AML-193 (cell line): Measurements from ENCODE around the gene SLC1A3.
A peak's percentile ranks its signal among the peaks of the same experiment; 100 is the strongest.

Experiments used
- DNase-seq, 2 experiments: peaks; one replicate each; lab custom pipeline; 2025; lab: John Stamatoyannopoulos, UW

Gene SLC1A3

GRCh38 chr5:36599986-36600779, 6.2 kb upstream of the SLC1A3 start:
- DNase-seq: no peak

DNA sequence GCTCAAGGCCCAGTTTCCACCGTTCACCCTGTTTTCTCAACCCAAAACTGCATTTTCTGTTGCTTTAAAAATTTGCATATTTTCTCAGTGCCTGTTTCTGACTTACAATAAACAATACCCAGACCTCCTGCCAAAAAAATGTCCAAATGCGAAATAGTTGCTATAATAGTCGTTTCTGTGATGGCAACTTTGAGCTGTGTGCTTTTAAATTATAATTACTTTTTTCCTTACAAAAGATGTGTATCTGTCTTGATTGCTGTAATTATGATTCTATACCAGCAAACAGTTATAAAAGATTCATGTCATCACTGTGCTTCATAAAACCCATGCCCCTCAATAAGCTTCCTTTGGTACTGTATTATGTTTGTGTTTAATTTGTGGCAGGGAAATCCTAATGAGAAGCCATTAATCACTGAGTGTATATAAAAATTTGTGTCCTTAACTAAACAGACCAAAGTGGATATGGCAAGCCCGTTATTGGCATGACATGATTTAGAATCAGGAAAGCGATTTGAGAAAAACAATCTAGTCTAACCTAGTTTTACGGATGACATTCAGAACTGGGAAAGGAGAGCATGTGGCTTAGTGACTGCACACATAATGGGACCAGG, 5.4 kb upstream of the SLC1A3 start:
- DNase-seq: no peak

- DNase-seq: peak; percentile 28
Measured at GRCh38 chr5:36602704-36603321, 3.6 kb upstream of the SLC1A3 start.

GRCh38 chr5:36605241-36605640, 1.2 kb upstream of the SLC1A3 start:
- no peak for DNase-seq

GRCh38 chr5:36606036-36606427, 374 bp upstream of the SLC1A3 start:
- peak in 1 of 2 experiments; percentile 19 for DNase-seq

GRCh38 chr5:36607114-36607571, 737 bp downstream of the SLC1A3 start:
- no peak for DNase-seq

GRCh38 chr5:36607838-36608783, 1.7 kb downstream of the SLC1A3 start:
- DNase-seq: no peak

- no peak for DNase-seq
Measured at GRCh38 chr5:36610621-36611020, 4.2 kb downstream of the SLC1A3 start.

DNA sequence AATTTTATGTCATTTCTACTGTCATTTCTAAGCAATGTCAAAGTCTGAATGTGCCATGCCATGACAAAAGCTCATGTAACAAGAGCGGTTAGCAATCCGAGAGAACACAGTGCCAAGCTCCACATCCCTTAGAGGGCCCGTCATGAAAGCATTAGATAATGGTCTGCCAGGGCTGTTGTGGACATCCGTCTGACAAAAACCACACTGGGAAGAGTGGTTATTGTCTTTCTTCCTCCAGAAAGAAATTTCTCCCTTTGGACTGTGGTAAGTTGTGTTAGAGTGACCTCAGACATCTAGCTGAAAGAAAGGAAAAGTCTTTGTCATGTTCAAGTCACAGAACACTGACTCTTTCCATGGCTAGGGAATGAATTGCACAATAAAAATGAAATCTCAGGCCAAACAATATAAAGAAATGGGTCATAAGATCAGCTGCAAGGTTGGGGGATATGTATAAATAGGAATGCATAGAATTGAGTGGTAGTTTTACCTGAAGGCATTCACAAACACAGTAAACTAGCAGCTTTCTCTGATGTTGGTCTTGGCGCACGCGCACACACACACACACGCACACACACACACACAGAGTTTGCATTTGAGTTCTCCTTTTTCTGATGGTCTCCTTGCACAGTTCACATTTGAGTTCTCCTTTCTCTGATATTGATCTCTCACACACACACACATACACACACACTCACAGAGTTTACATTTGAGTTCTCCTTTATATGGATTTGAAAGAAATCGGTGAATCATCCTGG, 5.3 kb downstream of the SLC1A3 start:
- no peak for DNase-seq

DNA sequence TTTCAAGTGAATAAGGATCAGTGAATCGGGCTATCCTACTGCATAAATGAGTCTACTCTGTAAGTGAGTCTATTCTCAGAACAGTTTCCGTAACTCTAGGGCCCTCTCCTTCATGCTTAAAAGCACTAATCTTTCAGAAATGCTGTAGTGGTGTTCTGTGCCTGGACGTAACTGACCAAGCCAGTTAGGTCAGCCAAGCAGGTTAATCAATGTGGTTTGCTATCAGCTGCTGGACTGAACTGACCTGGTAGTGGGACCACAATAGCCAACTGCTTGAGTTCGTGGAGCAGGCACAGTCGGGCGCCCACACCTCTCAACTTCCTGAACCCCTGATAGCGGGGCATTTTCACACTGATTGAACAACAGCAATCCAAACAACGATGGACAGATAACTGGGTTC, 6.8 kb downstream of the SLC1A3 start:
- no peak for DNase-seq

- DNase-seq: no peak
Measured at GRCh38 chr5:36613771-36614656, 7.6 kb downstream of the SLC1A3 start.

DNA sequence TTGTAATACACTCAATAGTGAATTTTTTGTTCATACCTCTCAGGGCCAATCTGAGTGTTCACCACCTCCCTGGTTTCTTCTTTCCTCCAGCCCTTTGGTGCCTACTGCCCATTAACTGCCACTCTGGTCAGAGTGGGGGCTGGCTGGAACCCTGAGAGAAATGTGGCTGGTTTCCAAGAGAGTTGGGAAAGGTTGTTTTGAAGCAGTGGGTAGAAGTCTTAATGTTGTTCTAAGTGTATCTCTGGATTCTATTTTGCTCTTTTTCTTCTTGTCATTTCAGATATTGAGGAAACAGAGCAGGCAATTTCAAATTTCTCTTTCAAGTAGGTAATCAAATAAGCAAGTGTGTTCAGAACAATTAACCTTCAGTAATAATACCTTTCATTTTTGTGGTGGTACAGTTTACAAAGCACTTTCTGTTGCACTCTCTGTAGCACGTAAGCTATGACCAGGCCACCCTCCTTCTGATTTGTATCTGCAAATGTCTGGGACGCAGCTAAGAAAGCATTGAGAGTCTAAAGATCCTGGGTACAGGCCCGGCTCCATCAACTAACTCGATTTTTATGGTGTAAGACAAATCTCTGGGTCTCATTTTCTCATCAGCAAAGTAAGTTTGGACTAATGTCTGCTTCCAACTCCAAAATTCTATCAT, 8.4 kb downstream of the SLC1A3 start:
- no peak for DNase-seq

DNA sequence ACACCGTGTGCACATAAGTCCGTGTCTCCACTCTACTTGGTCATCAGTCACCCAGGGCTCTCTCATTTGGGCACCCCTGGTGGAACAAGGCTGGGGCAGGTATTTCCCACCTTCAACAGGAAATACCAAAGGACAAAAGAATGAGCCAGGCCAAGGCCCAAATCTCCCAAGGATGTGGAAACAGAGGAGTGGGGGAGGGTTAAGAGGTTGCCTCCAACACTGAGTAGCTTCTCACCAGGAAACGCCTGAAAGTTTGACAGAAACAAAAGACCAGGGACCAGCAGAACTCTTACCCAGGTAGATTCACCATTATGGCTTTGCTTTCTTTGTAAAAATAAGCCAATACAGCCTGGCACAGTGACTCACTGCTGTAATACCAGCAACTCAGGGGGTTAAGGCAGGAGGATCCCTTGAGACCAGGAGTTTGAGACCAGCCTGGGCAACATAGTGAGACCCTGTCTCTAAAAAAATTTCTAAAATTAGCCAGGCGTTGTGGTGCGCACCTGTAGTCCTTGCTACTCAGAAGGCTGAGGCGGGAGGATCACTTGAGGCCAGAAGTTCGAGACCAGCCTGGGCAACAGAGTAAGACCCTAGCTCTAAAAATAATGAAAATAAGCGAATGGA, 12.7 kb downstream of the SLC1A3 start:
- no peak for DNase-seq

DNA sequence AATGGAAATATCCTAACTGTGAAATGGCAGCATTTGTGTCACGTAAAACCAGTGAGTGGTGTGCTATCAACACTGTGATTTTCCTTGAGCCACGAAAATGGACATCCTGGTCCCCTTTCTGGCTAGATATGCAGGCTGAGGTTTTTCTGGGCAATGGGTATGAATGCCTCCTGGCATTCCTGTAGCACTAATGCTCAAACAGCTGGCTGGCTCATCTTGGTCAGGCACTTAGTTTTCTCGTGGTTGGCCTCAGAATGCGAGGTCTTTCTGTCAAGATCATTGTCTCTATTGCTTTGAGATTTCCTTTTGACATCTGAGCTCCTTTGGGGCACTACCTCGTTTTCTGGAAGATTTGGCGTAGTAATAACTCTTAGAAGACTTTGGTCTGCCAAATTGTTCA, 15.6 kb downstream of the SLC1A3 start:
- DNase-seq: no peak

DNA sequence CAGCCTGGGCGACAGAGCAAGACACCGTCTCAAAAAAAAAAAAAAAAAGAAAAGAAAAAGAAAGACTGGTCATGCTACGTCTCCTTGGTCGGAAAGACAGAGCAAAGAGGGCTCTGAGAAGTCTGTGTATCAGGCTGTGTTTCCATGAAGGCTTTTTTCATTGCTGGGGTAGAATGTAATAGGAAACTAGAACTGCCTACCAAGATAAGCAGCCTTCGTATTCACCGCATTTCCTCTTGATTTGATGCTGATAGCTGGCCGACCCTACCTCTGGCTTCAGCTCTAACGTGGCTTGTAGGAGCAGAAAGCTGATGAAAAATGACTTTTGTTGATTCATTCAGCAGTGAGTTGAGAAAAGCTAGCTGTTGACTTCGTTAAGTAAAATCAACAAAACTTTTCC, 17.4 kb downstream of the SLC1A3 start:
- DNase-seq: no peak

DNA sequence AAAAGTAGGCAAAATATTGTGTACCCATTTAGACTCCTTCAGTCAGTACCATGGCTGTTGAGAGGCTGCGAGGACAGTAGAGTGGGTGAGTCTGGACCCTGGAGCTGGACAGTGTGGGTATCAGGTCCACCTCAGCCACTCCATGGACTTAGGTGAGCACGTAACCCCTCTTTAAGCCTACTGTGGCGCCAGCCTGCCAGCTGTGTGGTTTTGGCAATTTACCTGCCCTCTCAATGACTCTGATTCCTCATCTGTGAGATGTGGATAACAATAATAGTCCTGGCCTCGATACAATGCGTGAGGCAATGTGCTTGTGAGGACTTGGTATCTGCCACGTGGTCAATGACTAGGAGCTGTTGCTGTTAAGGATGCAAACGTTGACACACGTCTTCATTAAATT, 17.9 kb downstream of the SLC1A3 start:
- no peak for DNase-seq

DNA sequence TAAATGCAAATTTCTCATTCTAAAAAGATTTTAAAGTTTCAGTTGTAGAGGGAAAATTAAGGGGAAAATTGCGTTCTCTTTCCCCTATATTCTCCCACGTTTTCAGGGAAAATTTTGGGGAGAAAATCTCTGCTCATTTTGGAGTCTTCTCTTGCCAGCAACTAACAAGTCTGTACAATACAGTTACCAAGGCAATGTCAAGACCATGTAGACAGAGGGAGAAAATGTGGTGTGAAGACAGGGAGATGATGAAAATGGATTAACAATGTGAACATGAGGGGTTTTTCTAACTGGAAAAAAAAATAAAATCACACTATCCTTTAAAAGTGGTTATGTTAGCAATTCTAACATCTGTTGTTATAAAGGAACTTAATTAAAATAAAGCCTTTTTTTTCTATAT, 22.3 kb downstream of the SLC1A3 start:
- no peak for DNase-seq

DNA sequence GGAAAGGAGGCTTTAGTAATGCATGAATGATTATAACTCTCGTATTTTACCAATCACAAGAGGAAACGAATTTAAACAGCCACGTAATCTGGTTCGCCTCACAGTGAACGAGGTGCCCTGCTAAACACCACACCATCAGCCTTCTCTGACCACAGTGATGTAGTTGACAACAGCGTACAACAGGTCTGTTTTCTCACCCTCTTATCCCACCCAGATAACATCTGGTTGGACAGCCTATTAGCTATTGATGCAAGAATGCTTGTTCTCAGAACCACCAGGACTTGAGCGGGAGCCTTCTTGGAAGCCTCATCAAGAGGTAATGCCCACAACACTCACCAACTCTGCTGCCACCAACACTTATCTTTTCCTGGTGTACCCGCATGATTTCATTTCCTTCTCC, 23.3 kb downstream of the SLC1A3 start:
- DNase-seq: no peak
